ENCODE results near the gene RPS6KB1. TPM values are rescaled to one million over a fixed set of nuclear protein-coding genes. Genes with fewer than 3 reads are reported as not detected.
"Not testable (repeated sequence)": the region's sequence is repeated elsewhere in the genome, so short reads cannot be mapped to it uniquely, and the experiment has no call there.

The RPS6KB1 gene
- total and polyA plus RNA-seq, 8 donors, result 26.4 to 55.6 (median 43.0) TPM

DNA sequence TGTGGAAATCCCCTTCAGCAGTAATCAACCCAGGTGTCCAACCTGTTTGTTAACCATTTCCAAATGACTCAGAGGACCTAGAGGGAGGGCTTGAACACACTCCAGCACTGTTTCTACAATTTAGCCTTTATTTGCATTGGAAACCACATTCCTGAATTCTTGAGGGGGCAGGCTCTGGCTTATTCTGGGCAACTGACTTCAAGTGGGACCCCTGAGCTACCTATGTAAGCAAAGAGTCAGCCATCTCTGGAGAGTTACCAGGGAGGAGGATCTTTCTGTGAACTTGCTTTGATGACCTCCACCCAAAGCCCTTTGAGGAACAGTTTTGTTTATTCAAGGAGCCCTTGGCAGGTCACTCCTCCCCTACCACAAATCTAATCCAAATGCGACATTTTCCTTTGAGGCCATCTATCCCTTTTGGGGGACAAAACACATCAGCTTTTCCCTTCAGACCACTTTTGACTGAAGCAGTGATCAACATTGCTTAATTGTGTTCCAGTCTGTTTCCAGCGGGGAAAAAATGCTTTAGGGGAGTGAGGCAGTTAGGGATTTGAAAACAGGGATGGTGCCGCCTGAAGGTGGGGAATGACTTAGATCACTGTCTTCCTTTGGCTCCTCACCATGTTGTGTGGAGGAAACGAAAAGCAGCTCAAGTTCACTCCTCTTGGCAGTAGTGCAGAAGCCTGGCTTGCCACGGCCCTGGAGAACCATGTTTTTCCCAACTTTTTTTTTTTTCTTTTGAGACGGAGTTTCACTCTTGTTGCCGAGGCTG lies 46.3 kb upstream of the RPS6KB1 start:
- intact Hi-C loops (cut with DNase I), result no loop called here
- peaks cover 48 to 79% of the 10 kb centered on the region in 2 donors for H3K4me1 ChIP-seq
- peak overlapping the region; percentile 96 to 99 for H3K27ac ChIP-seq
- H3K4me3 ChIP-seq, result no peak overlapping the region
- TF ChIP-seq, protein P1, sequence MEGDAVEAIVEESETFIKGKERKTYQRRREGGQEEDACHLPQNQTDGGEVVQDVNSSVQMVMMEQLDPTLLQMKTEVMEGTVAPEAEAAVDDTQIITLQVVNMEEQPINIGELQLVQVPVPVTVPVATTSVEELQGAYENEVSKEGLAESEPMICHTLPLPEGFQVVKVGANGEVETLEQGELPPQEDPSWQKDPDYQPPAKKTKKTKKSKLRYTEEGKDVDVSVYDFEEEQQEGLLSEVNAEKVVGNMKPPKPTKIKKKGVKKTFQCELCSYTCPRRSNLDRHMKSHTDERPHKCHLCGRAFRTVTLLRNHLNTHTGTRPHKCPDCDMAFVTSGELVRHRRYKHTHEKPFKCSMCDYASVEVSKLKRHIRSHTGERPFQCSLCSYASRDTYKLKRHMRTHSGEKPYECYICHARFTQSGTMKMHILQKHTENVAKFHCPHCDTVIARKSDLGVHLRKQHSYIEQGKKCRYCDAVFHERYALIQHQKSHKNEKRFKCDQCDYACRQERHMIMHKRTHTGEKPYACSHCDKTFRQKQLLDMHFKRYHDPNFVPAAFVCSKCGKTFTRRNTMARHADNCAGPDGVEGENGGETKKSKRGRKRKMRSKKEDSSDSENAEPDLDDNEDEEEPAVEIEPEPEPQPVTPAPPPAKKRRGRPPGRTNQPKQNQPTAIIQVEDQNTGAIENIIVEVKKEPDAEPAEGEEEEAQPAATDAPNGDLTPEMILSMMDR (IDR thresholded peaks at IDR 0.05), result no peak
- no peaks in the 10 kb centered on the region for H3K9me3 ChIP-seq
- no peaks in the 10 kb centered on the region for H3K27me3 ChIP-seq
- peaks cover 0 to 15% of the 10 kb centered on the region in 2 donors for H3K36me3 ChIP-seq
- ATAC-seq, result peak; percentile 28
- DNase-seq, result peak in 2 of 4 donors; percentile 54 to 81

GRCh38 chr17:59848385-59848668 lies 44.6 kb upstream of the RPS6KB1 start:
- intact Hi-C loops (cut with DNase I), result no loop called here
- H3K36me3 ChIP-seq, result no peaks in the 10 kb centered on the region
- H3K27me3 ChIP-seq, result no peaks in the 10 kb centered on the region
- H3K4me1 ChIP-seq, result peaks cover 49 to 83% of the 10 kb centered on the region in 2 donors
- DNase-seq (no peak), ATAC-seq (no peak)
- H3K27ac ChIP-seq, result peak overlapping the region; percentile 96 to 99
- no peaks in the 10 kb centered on the region for H3K9me3 ChIP-seq
- TF ChIP-seq, protein P1 (IDR thresholded peaks at IDR 0.05), result no peak
- no peak overlapping the region for H3K4me3 ChIP-seq

GRCh38 chr17:59848778-59849177 lies 44.1 kb upstream of the RPS6KB1 start:
- Histone ChIP-seq H3K9me3 (no peaks in the 10 kb centered on the region), H3K36me3 (no peaks in the 10 kb centered on the region), H3K27ac (peak overlapping the region; percentile 96 to 99), H3K4me1 (peaks cover 49 to 83% of the 10 kb centered on the region in 2 donors), H3K27me3 (no peaks in the 10 kb centered on the region), H3K4me3 (no peak overlapping the region)
- ATAC-seq (peak; percentile 21), DNase-seq (peak in 2 of 4 donors; percentile 86 to 92)
- intact Hi-C loops (cut with DNase I), result no loop called here
- TF ChIP-seq, protein P1 (IDR thresholded peaks at IDR 0.05), result no peak

DNA sequence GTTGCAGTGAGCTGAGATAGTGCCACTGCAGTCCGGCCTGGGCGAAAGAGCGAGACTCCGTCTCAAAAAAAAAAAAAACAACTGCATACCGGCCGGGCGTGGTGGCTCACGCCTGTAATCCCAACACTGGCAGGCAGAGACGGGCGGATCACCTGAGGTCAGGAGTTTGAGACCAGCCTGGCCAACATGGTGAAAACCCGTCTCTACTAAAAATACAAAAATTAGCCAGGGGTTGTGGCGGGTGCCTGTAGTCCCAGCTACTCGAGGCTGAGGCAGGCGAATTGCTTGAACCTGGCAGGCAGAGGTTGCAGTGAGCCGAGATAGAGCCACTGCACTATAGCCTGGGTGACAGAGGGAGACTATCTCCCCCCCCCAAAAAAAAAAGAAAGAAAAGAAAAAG lies 42.6 kb upstream of the RPS6KB1 start:
- DNase-seq; H3K9me3 ChIP-seq; H3K36me3 ChIP-seq; H3K27ac ChIP-seq; H3K27me3 ChIP-seq; intact Hi-C loops (cut with DNase I); ATAC-seq; H3K4me3 ChIP-seq: not testable (repeated sequence)
- H3K4me1 ChIP-seq, result peaks cover 43 to 90% of the 10 kb centered on the region in 2 donors

DNA sequence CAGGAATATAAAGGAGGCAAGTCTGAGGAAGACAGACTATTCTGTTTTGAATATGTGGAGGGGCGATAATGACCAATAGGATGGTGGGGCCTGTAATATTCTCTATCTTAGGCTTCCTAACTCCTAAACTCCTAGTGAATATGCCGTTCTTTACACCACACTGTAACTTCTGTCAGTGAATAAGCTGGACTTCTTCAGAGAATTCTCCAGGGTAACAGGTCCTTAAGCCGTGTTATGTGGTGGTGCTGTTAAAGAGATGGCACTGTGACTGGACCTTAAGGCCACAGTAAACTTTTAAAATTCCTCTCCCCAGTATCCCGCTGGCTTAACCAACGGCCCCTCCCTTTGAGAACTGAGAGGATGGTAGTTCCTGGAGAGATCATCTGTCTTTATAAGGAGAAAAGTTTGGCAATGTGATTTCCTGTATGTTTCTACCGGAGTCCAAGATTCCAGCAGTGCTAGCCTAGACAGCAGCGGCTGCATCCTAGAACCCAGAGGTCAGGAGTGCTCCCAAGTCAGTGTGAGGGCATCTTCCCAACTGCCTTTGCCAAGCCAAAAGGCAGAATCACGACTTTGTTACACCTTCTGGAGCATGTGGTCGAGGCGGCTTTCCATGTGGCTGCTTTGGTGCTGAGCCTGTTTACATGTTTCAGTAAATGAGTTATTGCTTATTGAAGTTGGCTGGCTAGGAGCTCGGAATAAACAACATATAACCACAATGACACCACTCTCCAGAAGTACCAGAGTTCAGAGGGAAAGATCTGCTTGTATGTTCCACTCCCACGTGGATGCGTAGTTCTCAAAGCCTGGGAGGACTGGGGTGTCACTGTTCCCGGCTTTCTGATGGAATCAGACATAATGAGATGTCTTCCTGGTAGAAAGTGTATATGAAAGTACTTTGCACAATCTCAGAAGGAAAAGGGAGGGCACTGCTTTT lies 41.2 kb upstream of the RPS6KB1 start:
- Histone ChIP-seq H3K27me3 (no peaks in the 10 kb centered on the region), H3K4me1 (peaks cover 41 to 89% of the 10 kb centered on the region in 2 donors), H3K9me3 (no peaks in the 10 kb centered on the region), H3K27ac (peak overlapping the region; percentile 45 to 54), H3K36me3 (no peaks in the 10 kb centered on the region), H3K4me3 (no peak overlapping the region)
- DNase-seq, result peak in 1 of 4 donors; percentile 58
- peak; percentile 1 for ATAC-seq
- intact Hi-C loops (cut with DNase I), result no loop called here
- TF ChIP-seq, protein P1 (IDR thresholded peaks at IDR 0.05), result no peak

GRCh38 chr17:59852847-59853167 lies 40.1 kb upstream of the RPS6KB1 start:
- H3K36me3 ChIP-seq; H3K27me3 ChIP-seq; intact Hi-C loops (cut with DNase I); H3K4me3 ChIP-seq; H3K9me3 ChIP-seq; DNase-seq; ATAC-seq: not testable (repeated sequence)
- Histone ChIP-seq H3K4me1 (peaks cover 33 to 83% of the 10 kb centered on the region in 2 donors), H3K27ac (peak overlapping the region; percentile 45 to 54)
